ENCODE results near the gene MLH3. TPM values are rescaled to one million over a fixed set of nuclear protein-coding genes. Genes with fewer than 3 reads are reported as not detected.

Gene MLH3
- total and polyA plus RNA-seq, 2 of the 13 experiments (the other 11 are each of a cell fraction or from before 2014, with no cell fraction given): 14.4 to 24.8 TPM

DNA sequence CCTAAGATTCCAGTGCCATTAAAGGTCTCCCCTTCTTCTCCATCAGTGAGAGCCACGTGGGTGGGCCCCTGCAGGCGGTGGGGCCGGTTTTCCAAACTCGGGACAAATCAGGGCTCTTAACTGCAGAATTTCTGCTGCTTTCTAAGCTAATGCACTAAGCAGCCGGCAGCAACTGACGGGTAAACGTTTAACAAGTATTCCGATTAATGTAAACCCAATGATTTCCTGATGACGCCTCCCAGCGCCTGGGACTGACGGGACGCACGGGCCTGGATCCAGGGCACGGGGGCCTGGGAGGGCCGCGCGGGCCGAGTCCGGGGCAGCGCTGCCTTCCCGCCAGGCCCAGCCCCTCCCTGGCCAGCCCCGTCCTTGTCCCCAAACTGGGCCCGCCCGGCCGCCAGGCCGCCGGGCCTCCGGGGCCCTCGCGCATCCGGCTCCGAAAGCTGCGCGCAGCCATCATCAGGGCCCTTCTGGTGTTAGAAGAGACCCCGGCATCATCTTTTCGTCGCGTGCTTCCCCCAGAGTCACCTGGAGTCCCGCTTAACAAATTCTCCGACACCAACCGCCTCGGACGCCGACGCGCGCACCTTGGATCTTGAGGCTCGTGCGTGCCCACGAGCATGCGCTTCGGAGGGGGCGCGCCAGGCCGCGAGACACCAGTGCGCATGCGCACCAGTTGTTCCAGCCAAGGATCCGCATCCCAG, at the start of gene MLH3 (continued):
- TF ChIP-seq HNRNPL (IDR thresholded peaks at IDR 0.05; ENCODE audit: low read depth, low read length) (no peak), ZSCAN9 (CRISPR knock-in tag; IDR thresholded peaks at IDR 0.05; ENCODE audit: borderline replicate concordance) (peak; percentile 50; the same call in 1 of the 2 replicates), ZSCAN20 (CRISPR knock-in tag; IDR thresholded peaks at IDR 0.05; ENCODE audit: borderline replicate concordance) (peak; percentile 97), FOXP1 (IDR thresholded peaks at IDR 0.05) (no peak), FOXP1 (CRISPR knock-in tag; IDR thresholded peaks at IDR 0.05) (no peak), GLI4 (CRISPR knock-in tag; IDR thresholded peaks at IDR 0.05; ENCODE audit: borderline replicate concordance) (peak; percentile 80; the same call in 1 of the 2 replicates), JARID2 (CRISPR knock-in tag; IDR thresholded peaks at IDR 0.05; ENCODE audit: insufficient replicate concordance) (no peak), ZMYM3 (CRISPR knock-in tag; IDR thresholded peaks at IDR 0.05) (no peak), HNRNPK (IDR thresholded peaks at IDR 0.05; ENCODE audit: low read depth, low read length, poor library complexity, severe bottlenecking) (peak; percentile 51), FOXM1 (CRISPR knock-in tag; IDR thresholded peaks at IDR 0.05) (no peak), MTF2 (CRISPR knock-in tag; IDR thresholded peaks at IDR 0.05; ENCODE audit: borderline replicate concordance) (no peak), KAT7 (CRISPR knock-in tag; IDR thresholded peaks at IDR 0.05; ENCODE audit: borderline replicate concordance) (peak; percentile 27; the same call in 1 of the 2 replicates)
- TF ChIP-seq, protein P1, sequence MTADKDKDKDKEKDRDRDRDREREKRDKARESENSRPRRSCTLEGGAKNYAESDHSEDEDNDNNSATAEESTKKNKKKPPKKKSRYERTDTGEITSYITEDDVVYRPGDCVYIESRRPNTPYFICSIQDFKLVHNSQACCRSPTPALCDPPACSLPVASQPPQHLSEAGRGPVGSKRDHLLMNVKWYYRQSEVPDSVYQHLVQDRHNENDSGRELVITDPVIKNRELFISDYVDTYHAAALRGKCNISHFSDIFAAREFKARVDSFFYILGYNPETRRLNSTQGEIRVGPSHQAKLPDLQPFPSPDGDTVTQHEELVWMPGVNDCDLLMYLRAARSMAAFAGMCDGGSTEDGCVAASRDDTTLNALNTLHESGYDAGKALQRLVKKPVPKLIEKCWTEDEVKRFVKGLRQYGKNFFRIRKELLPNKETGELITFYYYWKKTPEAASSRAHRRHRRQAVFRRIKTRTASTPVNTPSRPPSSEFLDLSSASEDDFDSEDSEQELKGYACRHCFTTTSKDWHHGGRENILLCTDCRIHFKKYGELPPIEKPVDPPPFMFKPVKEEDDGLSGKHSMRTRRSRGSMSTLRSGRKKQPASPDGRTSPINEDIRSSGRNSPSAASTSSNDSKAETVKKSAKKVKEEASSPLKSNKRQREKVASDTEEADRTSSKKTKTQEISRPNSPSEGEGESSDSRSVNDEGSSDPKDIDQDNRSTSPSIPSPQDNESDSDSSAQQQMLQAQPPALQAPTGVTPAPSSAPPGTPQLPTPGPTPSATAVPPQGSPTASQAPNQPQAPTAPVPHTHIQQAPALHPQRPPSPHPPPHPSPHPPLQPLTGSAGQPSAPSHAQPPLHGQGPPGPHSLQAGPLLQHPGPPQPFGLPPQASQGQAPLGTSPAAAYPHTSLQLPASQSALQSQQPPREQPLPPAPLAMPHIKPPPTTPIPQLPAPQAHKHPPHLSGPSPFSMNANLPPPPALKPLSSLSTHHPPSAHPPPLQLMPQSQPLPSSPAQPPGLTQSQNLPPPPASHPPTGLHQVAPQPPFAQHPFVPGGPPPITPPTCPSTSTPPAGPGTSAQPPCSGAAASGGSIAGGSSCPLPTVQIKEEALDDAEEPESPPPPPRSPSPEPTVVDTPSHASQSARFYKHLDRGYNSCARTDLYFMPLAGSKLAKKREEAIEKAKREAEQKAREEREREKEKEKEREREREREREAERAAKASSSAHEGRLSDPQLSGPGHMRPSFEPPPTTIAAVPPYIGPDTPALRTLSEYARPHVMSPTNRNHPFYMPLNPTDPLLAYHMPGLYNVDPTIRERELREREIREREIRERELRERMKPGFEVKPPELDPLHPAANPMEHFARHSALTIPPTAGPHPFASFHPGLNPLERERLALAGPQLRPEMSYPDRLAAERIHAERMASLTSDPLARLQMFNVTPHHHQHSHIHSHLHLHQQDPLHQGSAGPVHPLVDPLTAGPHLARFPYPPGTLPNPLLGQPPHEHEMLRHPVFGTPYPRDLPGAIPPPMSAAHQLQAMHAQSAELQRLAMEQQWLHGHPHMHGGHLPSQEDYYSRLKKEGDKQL (CRISPR knock-in tag; IDR thresholded peaks at IDR 0.05; ENCODE audit: low read depth): no peak; the same call in 1 of the 2 replicates
- TF ChIP-seq, protein P2, sequence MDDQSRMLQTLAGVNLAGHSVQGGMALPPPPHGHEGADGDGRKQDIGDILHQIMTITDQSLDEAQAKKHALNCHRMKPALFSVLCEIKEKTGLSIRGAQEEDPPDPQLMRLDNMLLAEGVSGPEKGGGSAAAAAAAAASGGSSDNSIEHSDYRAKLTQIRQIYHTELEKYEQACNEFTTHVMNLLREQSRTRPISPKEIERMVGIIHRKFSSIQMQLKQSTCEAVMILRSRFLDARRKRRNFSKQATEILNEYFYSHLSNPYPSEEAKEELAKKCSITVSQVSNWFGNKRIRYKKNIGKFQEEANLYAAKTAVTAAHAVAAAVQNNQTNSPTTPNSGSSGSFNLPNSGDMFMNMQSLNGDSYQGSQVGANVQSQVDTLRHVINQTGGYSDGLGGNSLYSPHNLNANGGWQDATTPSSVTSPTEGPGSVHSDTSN (CRISPR knock-in tag; IDR thresholded peaks at IDR 0.05; ENCODE audit: borderline replicate concordance): peak; percentile 67; the same call in 1 of the 2 replicates
- TF ChIP-seq, protein P3, sequence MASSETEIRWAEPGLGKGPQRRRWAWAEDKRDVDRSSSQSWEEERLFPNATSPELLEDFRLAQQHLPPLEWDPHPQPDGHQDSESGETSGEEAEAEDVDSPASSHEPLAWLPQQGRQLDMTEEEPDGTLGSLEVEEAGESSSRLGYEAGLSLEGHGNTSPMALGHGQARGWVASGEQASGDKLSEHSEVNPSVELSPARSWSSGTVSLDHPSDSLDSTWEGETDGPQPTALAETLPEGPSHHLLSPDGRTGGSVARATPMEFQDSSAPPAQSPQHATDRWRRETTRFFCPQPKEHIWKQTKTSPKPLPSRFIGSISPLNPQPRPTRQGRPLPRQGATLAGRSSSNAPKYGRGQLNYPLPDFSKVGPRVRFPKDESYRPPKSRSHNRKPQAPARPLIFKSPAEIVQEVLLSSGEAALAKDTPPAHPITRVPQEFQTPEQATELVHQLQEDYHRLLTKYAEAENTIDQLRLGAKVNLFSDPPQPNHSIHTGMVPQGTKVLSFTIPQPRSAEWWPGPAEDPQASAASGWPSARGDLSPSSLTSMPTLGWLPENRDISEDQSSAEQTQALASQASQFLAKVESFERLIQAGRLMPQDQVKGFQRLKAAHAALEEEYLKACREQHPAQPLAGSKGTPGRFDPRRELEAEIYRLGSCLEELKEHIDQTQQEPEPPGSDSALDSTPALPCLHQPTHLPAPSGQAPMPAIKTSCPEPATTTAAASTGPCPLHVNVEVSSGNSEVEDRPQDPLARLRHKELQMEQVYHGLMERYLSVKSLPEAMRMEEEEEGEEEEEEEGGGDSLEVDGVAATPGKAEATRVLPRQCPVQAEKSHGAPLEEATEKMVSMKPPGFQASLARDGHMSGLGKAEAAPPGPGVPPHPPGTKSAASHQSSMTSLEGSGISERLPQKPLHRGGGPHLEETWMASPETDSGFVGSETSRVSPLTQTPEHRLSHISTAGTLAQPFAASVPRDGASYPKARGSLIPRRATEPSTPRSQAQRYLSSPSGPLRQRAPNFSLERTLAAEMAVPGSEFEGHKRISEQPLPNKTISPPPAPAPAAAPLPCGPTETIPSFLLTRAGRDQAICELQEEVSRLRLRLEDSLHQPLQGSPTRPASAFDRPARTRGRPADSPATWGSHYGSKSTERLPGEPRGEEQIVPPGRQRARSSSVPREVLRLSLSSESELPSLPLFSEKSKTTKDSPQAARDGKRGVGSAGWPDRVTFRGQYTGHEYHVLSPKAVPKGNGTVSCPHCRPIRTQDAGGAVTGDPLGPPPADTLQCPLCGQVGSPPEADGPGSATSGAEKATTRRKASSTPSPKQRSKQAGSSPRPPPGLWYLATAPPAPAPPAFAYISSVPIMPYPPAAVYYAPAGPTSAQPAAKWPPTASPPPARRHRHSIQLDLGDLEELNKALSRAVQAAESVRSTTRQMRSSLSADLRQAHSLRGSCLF (CRISPR knock-in tag; IDR thresholded peaks at IDR 0.05; ENCODE audit: borderline replicate concordance): no peak

All from HepG2 (cell line).